ENCODE data around the gene SNAPC4. TPM values are rescaled to one million over a fixed set of nuclear protein-coding genes. Genes with fewer than 3 reads are reported as not detected.

Gene SNAPC4
- total RNA-seq, 1 donor from 2014 or later: 3.2 TPM

DNA sequence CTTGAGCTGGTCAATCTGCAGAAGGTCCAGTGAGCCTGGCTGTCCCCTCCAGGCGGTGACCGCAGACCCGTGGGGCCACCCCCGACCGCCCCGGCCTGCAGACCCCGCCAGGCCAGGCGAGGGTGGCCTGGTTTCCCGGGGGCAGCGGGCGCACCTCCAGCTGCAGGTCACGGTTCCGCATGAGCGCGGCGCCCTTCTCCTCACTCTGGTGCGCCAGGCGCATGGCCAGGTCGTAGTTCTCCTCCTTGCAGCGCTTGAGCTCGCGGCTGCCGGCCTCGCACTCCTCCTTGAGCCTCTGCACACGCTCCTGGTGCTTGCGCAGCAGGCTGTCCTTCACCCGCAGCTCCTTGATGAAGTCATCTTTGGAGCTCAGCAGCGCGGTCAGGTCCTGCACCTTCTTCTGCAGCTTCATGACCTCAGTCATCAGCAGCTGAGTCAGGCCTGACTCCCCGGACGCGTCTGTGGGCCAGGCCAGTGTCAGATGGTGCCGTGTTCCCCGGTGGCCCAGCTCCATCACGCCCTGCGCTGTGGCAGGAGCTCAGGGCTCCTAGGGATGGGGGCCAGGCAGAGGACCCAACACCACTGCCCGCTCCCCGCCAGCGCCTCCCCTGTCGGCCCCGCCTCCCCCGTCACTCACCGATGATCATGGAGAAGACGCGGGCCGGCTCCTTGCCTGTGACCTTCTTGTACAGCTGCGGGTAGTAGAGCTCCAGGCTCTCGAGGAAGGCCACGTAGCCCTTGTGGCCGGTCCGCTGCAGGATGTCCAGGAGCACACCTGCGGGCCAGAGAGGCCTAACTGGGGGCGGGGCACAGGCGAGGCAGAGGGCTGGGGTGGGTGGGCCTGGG is 29.1 kb downstream of the SNAPC4 start:
- Histone ChIP-seq H3K4me3 (no peak overlapping the region), H3K4me1 (peaks cover 20% of the 10 kb centered on the region), H3K9me3 (no peaks in the 10 kb centered on the region), H3K36me3 (no peaks in the 10 kb centered on the region), H3K27ac (no peak overlapping the region), H3K27me3 (no peaks in the 10 kb centered on the region)
- TF ChIP-seq, protein P1, sequence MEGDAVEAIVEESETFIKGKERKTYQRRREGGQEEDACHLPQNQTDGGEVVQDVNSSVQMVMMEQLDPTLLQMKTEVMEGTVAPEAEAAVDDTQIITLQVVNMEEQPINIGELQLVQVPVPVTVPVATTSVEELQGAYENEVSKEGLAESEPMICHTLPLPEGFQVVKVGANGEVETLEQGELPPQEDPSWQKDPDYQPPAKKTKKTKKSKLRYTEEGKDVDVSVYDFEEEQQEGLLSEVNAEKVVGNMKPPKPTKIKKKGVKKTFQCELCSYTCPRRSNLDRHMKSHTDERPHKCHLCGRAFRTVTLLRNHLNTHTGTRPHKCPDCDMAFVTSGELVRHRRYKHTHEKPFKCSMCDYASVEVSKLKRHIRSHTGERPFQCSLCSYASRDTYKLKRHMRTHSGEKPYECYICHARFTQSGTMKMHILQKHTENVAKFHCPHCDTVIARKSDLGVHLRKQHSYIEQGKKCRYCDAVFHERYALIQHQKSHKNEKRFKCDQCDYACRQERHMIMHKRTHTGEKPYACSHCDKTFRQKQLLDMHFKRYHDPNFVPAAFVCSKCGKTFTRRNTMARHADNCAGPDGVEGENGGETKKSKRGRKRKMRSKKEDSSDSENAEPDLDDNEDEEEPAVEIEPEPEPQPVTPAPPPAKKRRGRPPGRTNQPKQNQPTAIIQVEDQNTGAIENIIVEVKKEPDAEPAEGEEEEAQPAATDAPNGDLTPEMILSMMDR (IDR thresholded peaks at IDR 0.05): no peak
- TF ChIP-seq POLR2AphosphoS5 (IDR thresholded peaks at IDR 0.05; ENCODE audit: insufficient read depth in 1 of 2, low read depth in 1 of 2) (no peak), POLR2A (IDR thresholded peaks at IDR 0.05) (no peak)
- no peak for DNase-seq (ENCODE audit: extremely low spot score in 2 of 2)
- intact Hi-C loops (cut with DNase I): no loop called here

DNA sequence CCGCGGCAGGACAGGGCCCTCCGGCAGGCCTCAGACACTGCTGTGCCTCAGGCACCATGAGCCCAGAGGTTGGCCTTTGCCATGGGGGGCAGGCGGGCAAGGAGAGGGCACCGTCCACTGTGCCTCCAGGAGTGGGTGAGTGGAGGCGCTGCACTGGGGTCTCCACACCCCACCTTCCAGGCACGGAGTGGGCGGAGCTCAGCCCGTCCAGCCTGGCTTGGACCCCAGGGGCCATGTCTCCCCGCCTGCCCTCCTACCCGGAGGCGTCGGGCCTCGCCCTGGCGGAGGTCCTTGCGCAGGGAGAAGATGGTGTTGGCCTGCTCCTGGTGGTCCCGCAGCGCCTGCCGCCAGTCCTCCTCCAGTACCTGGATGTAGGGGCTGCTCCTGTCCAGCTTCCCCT is 29.9 kb downstream of the SNAPC4 start:
- no peak for DNase-seq (ENCODE audit: extremely low spot score in 2 of 2)
- Histone ChIP-seq H3K27me3 (no peaks in the 10 kb centered on the region), H3K9me3 (no peaks in the 10 kb centered on the region), H3K4me1 (peaks cover 23% of the 10 kb centered on the region), H3K27ac (no peak overlapping the region), H3K4me3 (no peak overlapping the region), H3K36me3 (no peaks in the 10 kb centered on the region)
- no peak for TF ChIP-seq POLR2AphosphoS5 (IDR thresholded peaks at IDR 0.05; ENCODE audit: insufficient read depth in 1 of 2, low read depth in 1 of 2)
- TF ChIP-seq, protein P1 (IDR thresholded peaks at IDR 0.05): no peak
- TF ChIP-seq POLR2A (IDR thresholded peaks at IDR 0.05): no peak
- intact Hi-C loops (cut with DNase I): no loop called here

DNA sequence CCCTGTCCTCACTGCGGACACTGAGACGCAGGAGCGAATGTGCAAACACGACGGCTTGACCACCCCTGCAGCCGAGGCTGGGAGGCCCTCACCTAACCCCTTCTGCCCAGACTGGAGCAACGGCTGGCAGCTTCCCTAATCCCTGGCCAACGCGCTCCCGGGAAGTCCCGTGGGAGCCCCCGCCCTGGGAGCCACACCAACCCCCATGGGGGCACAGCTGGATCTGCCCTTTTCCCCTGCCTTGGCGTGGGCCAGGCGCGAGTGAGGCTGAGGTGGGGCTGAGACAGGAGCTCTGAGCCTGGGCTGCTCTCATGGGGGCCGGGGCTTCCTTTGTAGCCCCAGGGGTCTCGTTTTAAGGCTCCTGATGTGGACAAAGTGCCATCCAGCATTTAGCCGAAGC is 31.8 kb downstream of the SNAPC4 start:
- Histone ChIP-seq H3K9me3 (no peaks in the 10 kb centered on the region), H3K4me3 (no peak overlapping the region), H3K36me3 (no peaks in the 10 kb centered on the region), H3K27ac (no peak overlapping the region), H3K4me1 (peaks cover 30% of the 10 kb centered on the region), H3K27me3 (no peaks in the 10 kb centered on the region)
- TF ChIP-seq POLR2AphosphoS5 (IDR thresholded peaks at IDR 0.05; ENCODE audit: insufficient read depth in 1 of 2, low read depth in 1 of 2) (no peak), POLR2A (IDR thresholded peaks at IDR 0.05) (no peak)
- TF ChIP-seq, protein P1 (IDR thresholded peaks at IDR 0.05): no peak
- intact Hi-C loops (cut with DNase I): loop anchor here (5.0 to 10.0 kb wide), 2 partner anchors 53 to 166 kb away; no protein-coding TSS in a partner anchor
- no peak for DNase-seq (ENCODE audit: extremely low spot score in 2 of 2)

DNA sequence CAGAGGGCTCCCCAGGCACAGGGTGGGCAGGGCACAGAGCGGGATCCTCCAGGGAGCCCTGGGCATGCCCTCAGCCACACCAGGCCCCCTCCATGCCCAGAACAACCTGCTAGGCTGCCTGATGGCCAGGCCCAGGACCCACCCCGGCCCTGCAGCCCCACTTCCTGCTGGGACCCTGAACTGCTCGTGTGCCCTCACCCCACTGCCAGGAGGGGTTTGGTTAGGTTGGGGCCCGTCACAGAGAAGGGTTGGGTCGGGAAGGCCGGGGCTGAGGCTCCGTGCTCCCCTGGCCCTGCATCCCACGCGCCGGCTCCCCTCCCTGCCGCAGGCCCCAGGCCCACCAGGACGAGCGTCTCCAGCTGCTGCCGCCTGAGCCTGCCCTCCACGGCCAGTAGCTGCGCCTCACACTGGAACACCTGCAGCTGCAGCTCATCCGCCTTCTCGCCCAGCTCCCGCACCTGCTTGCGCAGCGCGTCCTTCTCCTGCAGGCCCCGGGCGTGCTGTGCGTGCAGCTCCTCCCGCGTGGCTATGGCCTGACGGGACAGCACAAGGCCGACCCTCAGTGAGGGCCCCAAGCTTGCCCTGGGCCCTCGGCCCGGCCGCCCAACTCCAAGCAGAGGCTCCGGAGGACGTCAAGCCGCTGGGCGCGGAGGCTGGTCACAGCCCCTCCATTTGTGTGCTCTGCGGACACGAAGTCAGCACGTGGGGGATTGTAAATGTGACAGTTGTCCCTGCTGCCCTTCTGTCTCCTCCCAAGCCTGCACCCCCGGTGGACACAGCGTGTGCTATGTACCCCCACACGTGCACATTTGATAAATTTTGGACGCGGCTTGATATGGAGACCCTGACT is 32.4 kb downstream of the SNAPC4 start:
- Histone ChIP-seq H3K27ac (no peak overlapping the region), H3K9me3 (no peaks in the 10 kb centered on the region), H3K36me3 (no peaks in the 10 kb centered on the region), H3K4me1 (peaks cover 28% of the 10 kb centered on the region), H3K27me3 (no peaks in the 10 kb centered on the region), H3K4me3 (no peak overlapping the region)
- intact Hi-C loops (cut with DNase I): loop anchor here (5.0 to 10.0 kb wide), 2 partner anchors 53 to 165 kb away; no protein-coding TSS in a partner anchor
- DNase-seq (ENCODE audit: extremely low spot score in 2 of 2): no peak
- TF ChIP-seq, protein P1 (IDR thresholded peaks at IDR 0.05): no peak
- TF ChIP-seq POLR2A (IDR thresholded peaks at IDR 0.05) (no peak), POLR2AphosphoS5 (IDR thresholded peaks at IDR 0.05; ENCODE audit: insufficient read depth in 1 of 2, low read depth in 1 of 2) (no peak)

All from vagina (tissue), 2 donors.